CD4-positive, alpha-beta memory T cell (primary cell): Measurements from ENCODE around the gene CD40. TPM values are rescaled to one million over a fixed set of nuclear protein-coding genes. Genes with fewer than 3 reads are reported as not detected.

Source experiments
- CTCF ChIA-PET: fragments of 350-600 bp; sonication (Branson Sonifier 250); formaldehyde crosslinking; loops from one replicate; lab custom pipeline; 2021; ENCODE audit warnings: inconsistent platforms; ENCODE audit not compliant: partially characterized antibody; lab: Charles Lee
- POLR2A ChIA-PET: fragments of 350-600 bp; sonication (Branson Sonifier 250); formaldehyde crosslinking; loops from one replicate; lab custom pipeline; 2021; ENCODE audit not compliant: partially characterized antibody; lab: Charles Lee
- DNase-seq, 5 donors: peaks; one replicate each; pipeline versions ENCODE4 v3.0.0 to v3.0.0-alpha.2; 2020 to 2022; ENCODE audit warnings: mixed read lengths in 1 of 5
- H3K27ac ChIP-seq: one replicate; pipeline ENCODE4 v1.7.0; 2013; ENCODE audit warnings: low read depth, low read length
- H3K27me3 ChIP-seq: 2 replicates; pipeline ENCODE4 v1.7.0; 2013; ENCODE audit warnings: mild to moderate bottlenecking, low read length, moderate library complexity; ENCODE audit not compliant: insufficient read depth
- H3K36me3 ChIP-seq: 2 replicates; pipeline ENCODE4 v1.7.0; 2013; ENCODE audit warnings: mild to moderate bottlenecking, low read length, moderate library complexity; ENCODE audit not compliant: insufficient read depth
- H3K4me1 ChIP-seq: 2 replicates; pipeline ENCODE4 v1.7.0; 2013; ENCODE audit warnings: mild to moderate bottlenecking, low read length, moderate library complexity; ENCODE audit not compliant: insufficient read depth
- H3K4me3 ChIP-seq, 2 donors: one replicate each; pipeline ENCODE4 v1.7.0; 2013; ENCODE audit warnings: low read length in 2 of 2, mild to moderate bottlenecking in 1 of 2
- H3K9me3 ChIP-seq, 2 donors: one replicate each; pipeline ENCODE4 v1.7.0; 2013; ENCODE audit warnings: low read length in 2 of 2, control low read depth in 1 of 2; ENCODE audit not compliant: control insufficient read depth in 1 of 2
- H3K27ac Mint-ChIP-seq, 7 donors: one replicate each; pipeline ENCODE4 v1.8.0; 2020 to 2021; ENCODE audit warnings: mixed read lengths in 7 of 7, mild to moderate bottlenecking in 6 of 7, inconsistent platforms in 3 of 7, moderate library complexity in 3 of 7
- H3K27me3 Mint-ChIP-seq, 2 donors: one replicate each; pipeline ENCODE4 v1.8.0; 2020 to 2021; ENCODE audit warnings: mixed read lengths in 2 of 2
- H3K36me3 Mint-ChIP-seq, 2 donors: one replicate each; pipeline ENCODE4 v1.8.0; 2020 to 2021; ENCODE audit warnings: mixed read lengths in 2 of 2, inconsistent platforms in 1 of 2, mild to moderate bottlenecking in 1 of 2
- H3K4me1 Mint-ChIP-seq, 4 donors: one replicate each; pipeline ENCODE4 v1.8.0; 2020 to 2021; ENCODE audit warnings: mixed read lengths in 4 of 4, mild to moderate bottlenecking in 1 of 4
- H3K4me3 Mint-ChIP-seq, 8 donors: one replicate each; pipeline ENCODE4 v1.8.0; 2020 to 2021; ENCODE audit warnings: mixed read lengths in 8 of 8, mild to moderate bottlenecking in 7 of 8, moderate library complexity in 6 of 8, inconsistent platforms in 3 of 8
- H3K9me3 Mint-ChIP-seq, 8 donors: one replicate each; pipeline ENCODE4 v1.8.0; 2020 to 2021; ENCODE audit warnings: mixed read lengths in 8 of 8, mild to moderate bottlenecking in 5 of 8, inconsistent platforms in 3 of 8, moderate library complexity in 1 of 8
- intact Hi-C: fragments of 100-400 bp; cut with micrococcal nuclease; formaldehyde crosslinking; loops from one replicate; pipeline ENCODE4 v1.15.1; 2023
- polyA plus RNA-seq, 2 donors: library from polyadenylated mRNA; unstranded; fragments of 300-500 nt; fragmentation: Illumina TruSeq; gene quantifications; one replicate each; pipeline ENCODE4 v1.2.3, GENCODE V29; 2021
- total RNA-seq, 2 experiments: library from RNA; stranded (reverse); gene quantifications; one replicate each; pipeline ENCODE4 v1.2.3, GENCODE V29; 2021

The CD40 gene
- total and polyA plus RNA-seq, 4 experiments from 2014 or later = 2.5 to 3.7 (median 3.0) TPM

GRCh38 chr20:46077642-46078305 is 40.3 kb upstream of the CD40 start:
- no peak overlapping the region for H3K4me3 ChIP-seq
- POLR2A ChIA-PET = no interaction called here
- no peaks in the 10 kb centered on the region for H3K9me3 ChIP-seq
- Mint-ChIP-seq H3K36me3 (peaks cover 57 to 58% of the 10 kb centered on the region in 2 donors), H3K4me1 (peaks cover 14 to 31% (median 20%) of the 10 kb centered on the region in 4 donors), H3K27me3 (no peaks in the 10 kb centered on the region), H3K9me3 (no peaks in the 10 kb centered on the region), H3K27ac (peak overlapping the region in 1 of 7 donors; percentile 29), H3K4me3 (no peak overlapping the region)
- intact Hi-C loops = no loop called here
- peaks cover 31% of the 10 kb centered on the region for H3K36me3 ChIP-seq
- CTCF ChIA-PET = interaction anchor here (0.8 kb wide), 2 partner anchors 65 to 70 kb away, joined by 3 read pairs; no protein-coding TSS in a partner anchor
- no peak for DNase-seq
- no peak overlapping the region for H3K27ac ChIP-seq
- H3K27me3 ChIP-seq = no peaks in the 10 kb centered on the region
- peaks cover 11% of the 10 kb centered on the region for H3K4me1 ChIP-seq

- Mint-ChIP-seq H3K4me1 (peaks cover 23 to 40% (median 27%) of the 10 kb centered on the region in 4 donors), H3K36me3 (peaks cover 50 to 52% of the 10 kb centered on the region in 2 donors)
Measured at GRCh38 chr20:46078954-46079353, 39.2 kb upstream of the CD40 start.

GRCh38 chr20:46081074-46081473 is 37.0 kb upstream of the CD40 start:
- H3K4me1 ChIP-seq = peaks cover 43% of the 10 kb centered on the region

More at GRCh38 chr20:46078954-46079353, 39.2 kb upstream of the CD40 start:
- Histone ChIP-seq H3K9me3 (no peaks in the 10 kb centered on the region), H3K4me1 (peaks cover 22% of the 10 kb centered on the region), H3K27ac (no peak overlapping the region), H3K36me3 (peaks cover 27% of the 10 kb centered on the region), H3K27me3 (no peaks in the 10 kb centered on the region), H3K4me3 (no peak overlapping the region)
- POLR2A ChIA-PET = no interaction called here
- CTCF ChIA-PET = interaction anchor here (1.3 kb wide), 1 partner anchor 92 kb away, joined by 3 read pairs; no protein-coding TSS in a partner anchor
- no peak for DNase-seq
- Mint-ChIP-seq H3K27ac (no peak overlapping the region), H3K9me3 (no peaks in the 10 kb centered on the region), H3K27me3 (no peaks in the 10 kb centered on the region), H3K4me3 (no peak overlapping the region)
- intact Hi-C loops = no loop called here

GRCh38 chr20:46083101-46083500 is 35.0 kb upstream of the CD40 start:
- H3K9me3 ChIP-seq = no peaks in the 10 kb centered on the region
- H3K27me3 Mint-ChIP-seq = no peaks in the 10 kb centered on the region
- H3K4me3 Mint-ChIP-seq = peak overlapping the region in 2 of 8 donors; percentile 13 to 15
- peaks cover 53 to 71% (median 61%) of the 10 kb centered on the region in 4 donors for H3K4me1 Mint-ChIP-seq
- H3K27ac ChIP-seq = no peak overlapping the region
- H3K27ac Mint-ChIP-seq = peak overlapping the region in 1 of 7 donors; percentile 20
- no peaks in the 10 kb centered on the region for H3K27me3 ChIP-seq
- H3K36me3 ChIP-seq = peaks cover 13% of the 10 kb centered on the region
- ChIA-PET POLR2A (no interaction called here), CTCF (interaction anchor here (1.1 kb wide), 1 partner anchor 70 kb away, joined by 3 read pairs; no protein-coding TSS in a partner anchor)
- no peaks in the 10 kb centered on the region for H3K9me3 Mint-ChIP-seq
- H3K4me3 ChIP-seq = no peak overlapping the region
- intact Hi-C loops = no loop called here
- H3K4me1 ChIP-seq = peaks cover 62% of the 10 kb centered on the region
- no peak for DNase-seq
- peaks cover 20 to 29% of the 10 kb centered on the region in 2 donors for H3K36me3 Mint-ChIP-seq

More at GRCh38 chr20:46081074-46081473, 37.0 kb upstream of the CD40 start:
- ChIA-PET CTCF (no interaction called here), POLR2A (interaction anchor here (1.0 kb wide), 2 partner anchors 8 to 20 kb away, joined by 3 read pairs; no protein-coding TSS in a partner anchor)
- no peak for DNase-seq
- peaks cover 37 to 50% (median 44%) of the 10 kb centered on the region in 4 donors for H3K4me1 Mint-ChIP-seq
- no peaks in the 10 kb centered on the region for H3K27me3 Mint-ChIP-seq
- H3K4me3 ChIP-seq = no peak overlapping the region
- H3K36me3 Mint-ChIP-seq = peaks cover 33 to 34% of the 10 kb centered on the region in 2 donors
- no peak overlapping the region for H3K4me3 Mint-ChIP-seq
- no peak overlapping the region for H3K27ac ChIP-seq
- no peaks in the 10 kb centered on the region for H3K9me3 Mint-ChIP-seq
- peaks cover 20% of the 10 kb centered on the region for H3K36me3 ChIP-seq
- no peak overlapping the region for H3K27ac Mint-ChIP-seq
- H3K9me3 ChIP-seq = no peaks in the 10 kb centered on the region
- no peaks in the 10 kb centered on the region for H3K27me3 ChIP-seq
- intact Hi-C loops = no loop called here

- peaks cover 15 to 27% of the 10 kb centered on the region in 2 donors for H3K36me3 Mint-ChIP-seq
- no peaks in the 10 kb centered on the region for H3K27me3 ChIP-seq
- no peak overlapping the region for H3K4me3 ChIP-seq
- no peaks in the 10 kb centered on the region for H3K9me3 Mint-ChIP-seq
- no peaks in the 10 kb centered on the region for H3K9me3 ChIP-seq
- peaks cover 56 to 76% (median 64%) of the 10 kb centered on the region in 4 donors for H3K4me1 Mint-ChIP-seq
- no peaks in the 10 kb centered on the region for H3K27me3 Mint-ChIP-seq
- H3K27ac Mint-ChIP-seq = no peak overlapping the region
- H3K4me1 ChIP-seq = peaks cover 67% of the 10 kb centered on the region
- peaks cover 8% of the 10 kb centered on the region for H3K36me3 ChIP-seq
- no peak for DNase-seq
- peak overlapping the region in 2 of 8 donors; percentile 13 to 15 for H3K4me3 Mint-ChIP-seq
- H3K27ac ChIP-seq = no peak overlapping the region
- intact Hi-C loops = no loop called here
- ChIA-PET CTCF (interaction anchor here (1.5 to 1.7 kb wide), 2 partner anchors 61 to 69 kb away, joined by 4 to 12 read pairs; no protein-coding TSS in a partner anchor), POLR2A (no interaction called here)
Measured at GRCh38 chr20:46083531-46084061, 34.5 kb upstream of the CD40 start.

GRCh38 chr20:46084805-46085178 is 33.3 kb upstream of the CD40 start:
- Histone ChIP-seq H3K4me1 (peaks cover 72% of the 10 kb centered on the region), H3K4me3 (no peak overlapping the region), H3K27ac (no peak overlapping the region), H3K9me3 (no peaks in the 10 kb centered on the region), H3K36me3 (no peaks in the 10 kb centered on the region), H3K27me3 (no peaks in the 10 kb centered on the region)
- ChIA-PET CTCF (interaction anchor here (1.5 to 1.7 kb wide), 2 partner anchors 63 to 70 kb away, joined by 4 to 12 read pairs; no protein-coding TSS in a partner anchor), POLR2A (no interaction called here)
- no peak for DNase-seq
- Mint-ChIP-seq H3K27me3 (no peaks in the 10 kb centered on the region), H3K27ac (no peak overlapping the region), H3K36me3 (peaks cover 4 to 15% of the 10 kb centered on the region in 2 donors), H3K9me3 (no peaks in the 10 kb centered on the region), H3K4me3 (peak overlapping the region in 2 of 8 donors; percentile 45 to 48), H3K4me1 (peaks cover 55 to 77% (median 63%) of the 10 kb centered on the region in 4 donors)
- intact Hi-C loops = loop anchor here (5.0 kb wide), 2 partner anchors 97 to 292 kb away; partner anchors contain the start of genes DNTTIP1 and WFDC3
